GM12891 (cell line): ENCODE measurements around the gene TTLL6.

Experiments used
- POLR2AphosphoS5 ChIP-seq: IDR thresholded peaks from 2 replicates; pipeline ENCODE4 v1.6.1; 2011; ENCODE audit warnings: low read depth, low read length, control low read depth
- TAF1 ChIP-seq: IDR thresholded peaks from 2 replicates; pipeline ENCODE4 v1.6.1; 2011; ENCODE audit warnings: low read depth, low read length, control low read depth

GRCh38 chr17:48745381-48746275 is 71.4 kb downstream of the TTLL6 start:
- TF ChIP-seq POLR2AphosphoS5 (no peak), TAF1 (no peak)
